ENCODE measurements around the gene BDH1.
"Not testable (repeated sequence)": the region's sequence is repeated elsewhere in the genome, so short reads cannot be mapped to it uniquely, and the experiment has no call there.

The BDH1 gene, protein sequence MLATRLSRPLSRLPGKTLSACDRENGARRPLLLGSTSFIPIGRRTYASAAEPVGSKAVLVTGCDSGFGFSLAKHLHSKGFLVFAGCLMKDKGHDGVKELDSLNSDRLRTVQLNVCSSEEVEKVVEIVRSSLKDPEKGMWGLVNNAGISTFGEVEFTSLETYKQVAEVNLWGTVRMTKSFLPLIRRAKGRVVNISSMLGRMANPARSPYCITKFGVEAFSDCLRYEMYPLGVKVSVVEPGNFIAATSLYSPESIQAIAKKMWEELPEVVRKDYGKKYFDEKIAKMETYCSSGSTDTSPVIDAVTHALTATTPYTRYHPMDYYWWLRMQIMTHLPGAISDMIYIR

DNA sequence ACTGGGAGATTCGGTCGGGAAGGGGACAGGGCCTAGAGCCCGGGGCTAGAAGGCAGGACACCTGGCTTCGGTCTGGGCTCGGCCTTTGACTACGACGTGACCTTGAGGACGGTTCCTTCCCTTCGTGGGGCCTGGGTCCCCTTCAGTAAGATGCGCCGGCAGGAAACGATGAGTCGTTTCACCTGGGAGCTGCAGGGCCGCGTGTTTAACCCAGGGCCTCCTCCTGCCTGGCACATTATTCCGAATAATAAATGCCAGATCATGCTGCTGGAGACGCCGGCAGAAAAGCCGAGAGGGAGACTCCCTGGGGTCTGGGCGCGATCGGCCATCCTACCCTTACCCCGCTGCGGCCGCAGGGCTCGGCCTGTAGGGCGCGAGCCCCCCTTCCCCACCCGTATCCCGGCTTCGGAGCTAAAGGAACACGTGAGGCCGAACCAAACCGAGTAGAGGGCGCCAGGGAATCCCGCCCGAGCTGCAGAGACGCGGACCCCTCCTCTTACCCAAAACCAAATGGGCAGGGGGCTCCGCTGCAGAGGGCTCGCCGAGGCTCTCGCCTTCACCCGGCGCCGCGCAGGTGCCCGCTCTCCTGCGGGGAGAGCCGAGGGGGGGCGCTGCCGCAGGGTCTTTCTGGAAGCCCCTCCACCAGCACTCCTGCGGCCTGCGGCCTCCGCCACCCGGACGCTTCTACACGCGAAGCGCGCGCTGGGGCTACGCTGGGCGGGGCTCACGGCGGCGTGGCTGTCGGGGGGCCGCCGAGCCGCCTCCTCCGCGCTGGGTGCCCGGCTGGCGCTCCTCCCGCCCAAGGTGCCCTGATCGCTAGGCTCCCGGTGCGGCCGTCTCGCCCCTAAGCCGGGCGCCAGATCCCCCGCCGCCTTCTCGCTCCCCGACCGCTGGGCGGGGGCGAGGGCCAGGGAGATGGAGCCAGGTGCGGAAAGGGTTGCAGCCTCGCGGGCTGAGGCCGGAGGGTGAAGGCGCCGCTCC, at the start of gene BDH1:
Gene BDH1 (minus strand): TSS at position 688 of the 981 bp plus-strand sequence. CDS start 9,525 bp downstream, outside the sequence.
- in situ Hi-C loops (cut with MboI; ENCODE audit: low sequenced_read_pairs): no loop called here

DNA sequence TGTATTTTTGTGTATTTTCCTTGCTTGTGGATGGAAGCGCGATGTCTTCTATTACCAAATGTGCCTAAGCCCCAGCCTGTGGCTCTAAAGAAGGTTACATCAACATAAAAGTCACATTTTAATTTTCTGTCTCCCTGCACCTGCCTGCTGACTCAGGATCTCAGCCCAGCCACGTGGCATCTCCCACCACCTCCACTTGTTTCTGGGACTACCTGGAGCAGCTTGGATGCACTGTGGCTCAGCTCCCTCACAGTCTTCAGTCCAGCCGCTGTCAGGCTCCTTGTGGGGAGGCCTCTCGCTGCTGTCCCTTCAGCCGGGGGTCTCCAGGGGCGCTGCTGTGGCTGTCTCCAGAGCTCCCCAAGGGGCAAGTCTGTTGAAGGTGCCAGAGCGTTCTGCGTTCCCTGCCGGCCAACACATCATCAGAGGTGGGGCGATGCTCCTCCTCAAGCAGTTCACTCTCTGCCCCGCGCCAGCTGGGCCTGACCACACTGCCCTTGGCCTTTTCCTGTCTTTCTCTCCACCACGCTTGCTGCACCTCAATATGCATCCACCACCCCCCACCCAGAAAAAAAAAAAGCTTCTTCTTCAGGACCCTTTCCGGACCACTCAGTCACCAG, 47.7 kb upstream of the BDH1 start:
- in situ Hi-C loops (cut with MboI; ENCODE audit: low sequenced_read_pairs): no loop called here

DNA sequence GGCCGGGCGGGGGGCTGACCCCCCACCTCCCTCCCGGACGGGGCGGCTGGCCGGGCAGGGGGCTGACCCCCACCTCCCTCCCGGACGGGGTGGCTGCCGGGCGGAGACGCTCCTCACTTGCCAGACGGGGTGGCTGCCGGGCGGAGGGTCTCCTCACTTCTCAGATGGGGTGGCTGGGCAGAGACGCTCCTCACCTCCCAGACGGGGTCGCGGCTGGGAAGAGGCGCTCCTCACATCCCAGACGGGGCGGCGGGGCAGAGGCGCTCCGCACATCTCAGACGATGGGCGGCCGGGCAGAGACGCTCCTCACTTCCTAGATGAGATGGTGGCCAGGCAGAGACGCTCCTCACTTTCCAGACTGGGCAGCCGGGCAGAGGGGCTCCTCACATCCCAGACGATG, 46.6 kb upstream of the BDH1 start:
- in situ Hi-C loops (cut with MboI; ENCODE audit: low sequenced_read_pairs): not testable (repeated sequence)

DNA sequence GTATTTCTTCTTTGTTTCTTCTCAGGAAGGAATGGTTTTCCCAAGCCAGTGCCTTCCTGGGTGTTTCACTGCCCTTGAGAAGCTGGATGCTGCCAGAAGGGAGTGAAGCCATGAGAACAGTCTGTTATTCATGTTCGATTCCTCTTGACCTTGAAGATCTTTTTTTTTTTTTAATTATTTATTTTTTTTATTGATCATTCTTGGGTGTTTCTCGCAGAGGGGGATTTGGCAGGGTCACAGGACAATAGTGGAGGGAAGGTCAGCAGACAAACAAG, 45.7 kb upstream of the BDH1 start:
- in situ Hi-C loops (cut with MboI; ENCODE audit: low sequenced_read_pairs): not testable (repeated sequence)

DNA sequence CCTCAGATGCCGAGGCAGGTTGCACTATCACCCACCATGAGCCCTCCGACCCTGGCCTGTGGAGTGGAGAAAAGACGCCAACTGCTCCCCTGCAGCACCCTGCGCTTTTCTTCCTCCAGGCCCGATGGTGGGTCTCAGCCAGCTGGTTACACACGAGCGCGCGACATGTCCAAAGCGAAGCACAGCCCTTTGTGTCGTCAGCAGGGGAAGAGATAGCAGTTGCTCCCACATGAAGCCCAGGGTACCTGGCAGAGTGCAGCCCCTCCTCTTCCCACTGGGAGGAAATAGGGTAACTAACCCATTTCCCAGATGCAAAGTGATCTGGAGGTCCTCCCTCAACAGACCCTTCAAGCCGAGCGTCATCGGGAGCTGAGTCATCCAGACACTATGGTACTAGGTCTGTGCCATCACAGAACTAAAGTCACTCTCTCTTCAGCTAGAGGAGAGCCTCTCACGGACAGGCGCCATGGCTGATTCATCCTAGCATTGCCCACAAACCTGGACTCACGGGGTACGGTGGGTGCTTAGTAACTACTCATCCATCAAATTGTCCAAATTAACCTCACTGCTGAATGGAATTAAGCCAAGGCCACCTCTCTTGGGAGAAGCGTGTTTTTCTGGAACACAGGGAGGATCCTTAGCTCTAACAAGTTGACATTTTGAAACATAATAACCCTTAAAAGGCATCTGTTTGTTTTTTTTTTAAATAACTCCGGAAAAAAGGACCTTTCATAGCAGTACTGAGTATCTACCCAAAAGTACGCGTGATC, 45.2 kb upstream of the BDH1 start:
- in situ Hi-C loops (cut with MboI; ENCODE audit: low sequenced_read_pairs): no loop called here

DNA sequence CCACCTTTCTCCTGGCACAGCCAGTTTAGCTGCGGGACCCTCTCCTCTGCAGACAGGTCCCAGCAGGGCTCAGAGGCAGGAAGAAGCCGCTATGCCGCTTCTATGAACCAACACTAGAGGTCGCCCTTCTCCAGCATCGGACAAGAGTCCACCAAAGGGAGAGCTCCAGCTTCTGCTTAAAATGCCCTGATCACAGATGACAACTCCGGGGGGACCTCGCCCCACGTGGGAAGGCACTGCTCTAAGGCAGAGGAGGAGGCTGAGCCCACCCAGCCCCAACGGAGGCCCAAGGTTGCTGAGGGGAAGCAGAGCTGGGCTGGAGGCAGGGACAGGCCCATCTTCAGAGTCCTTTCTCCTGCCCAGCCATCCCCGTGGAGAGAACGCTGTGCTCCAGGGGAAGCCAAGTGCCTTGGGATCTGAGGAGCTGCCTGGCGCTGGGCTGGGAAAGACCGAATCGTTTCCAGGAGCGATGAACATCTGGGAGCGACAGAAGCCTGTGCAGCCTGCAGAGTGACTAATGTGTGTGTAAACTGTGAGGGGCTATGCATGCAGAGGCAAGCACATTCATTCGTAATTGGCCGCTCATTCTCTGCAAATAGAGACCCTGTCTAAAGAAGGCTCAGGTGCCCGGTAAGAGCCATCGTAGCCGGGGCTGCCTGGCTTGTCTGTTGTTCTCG, 43.5 kb upstream of the BDH1 start:
- in situ Hi-C loops (cut with MboI; ENCODE audit: low sequenced_read_pairs): no loop called here

DNA sequence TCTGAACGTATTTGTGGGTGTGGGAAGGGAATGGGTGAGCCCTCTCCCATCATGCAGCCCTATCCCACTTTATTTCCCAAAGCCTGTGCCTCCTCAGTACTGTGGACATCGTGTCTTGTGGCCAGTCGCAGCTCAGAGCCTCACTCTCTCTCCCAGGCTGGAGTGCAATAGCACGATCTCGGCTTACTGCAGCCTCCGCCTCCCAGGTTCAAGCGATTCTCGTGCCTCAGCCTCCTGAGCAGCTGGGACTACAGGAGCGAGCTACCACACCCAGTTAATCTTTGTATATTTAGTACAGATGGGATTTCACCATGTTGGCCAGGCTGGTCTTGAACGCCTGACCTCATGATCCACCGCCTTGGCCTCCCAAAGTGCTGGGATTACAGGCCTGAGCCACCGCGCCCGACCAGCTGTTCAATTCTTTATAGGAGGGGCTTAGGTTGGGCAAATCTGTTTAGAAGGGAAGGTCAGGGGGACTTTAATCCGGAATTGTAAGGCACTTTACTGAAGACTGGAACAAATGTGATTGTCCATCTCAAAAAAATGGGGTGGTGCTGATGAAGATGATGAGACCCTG, 42.7 kb upstream of the BDH1 start:
- in situ Hi-C loops (cut with MboI; ENCODE audit: low sequenced_read_pairs): no loop called here

DNA sequence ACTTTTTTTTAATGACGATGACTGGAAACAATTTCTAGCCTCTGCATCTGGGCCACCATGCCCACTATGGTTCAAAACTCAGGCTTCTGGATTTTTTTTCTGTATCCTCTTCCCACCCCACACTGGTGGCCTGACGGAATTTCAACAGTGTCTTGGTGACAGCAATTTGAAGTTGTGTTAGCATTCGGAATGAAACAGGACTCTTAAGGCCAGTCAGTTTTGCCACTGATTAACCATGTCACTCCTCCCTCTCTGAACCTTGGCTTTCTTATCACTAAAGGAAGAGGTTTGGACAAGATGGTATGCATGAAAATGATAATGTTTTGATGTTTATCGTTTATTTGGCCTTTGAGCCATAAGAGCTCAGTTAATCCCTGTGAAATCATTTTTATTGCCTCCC, 41.6 kb upstream of the BDH1 start:
- in situ Hi-C loops (cut with MboI; ENCODE audit: low sequenced_read_pairs): no loop called here

DNA sequence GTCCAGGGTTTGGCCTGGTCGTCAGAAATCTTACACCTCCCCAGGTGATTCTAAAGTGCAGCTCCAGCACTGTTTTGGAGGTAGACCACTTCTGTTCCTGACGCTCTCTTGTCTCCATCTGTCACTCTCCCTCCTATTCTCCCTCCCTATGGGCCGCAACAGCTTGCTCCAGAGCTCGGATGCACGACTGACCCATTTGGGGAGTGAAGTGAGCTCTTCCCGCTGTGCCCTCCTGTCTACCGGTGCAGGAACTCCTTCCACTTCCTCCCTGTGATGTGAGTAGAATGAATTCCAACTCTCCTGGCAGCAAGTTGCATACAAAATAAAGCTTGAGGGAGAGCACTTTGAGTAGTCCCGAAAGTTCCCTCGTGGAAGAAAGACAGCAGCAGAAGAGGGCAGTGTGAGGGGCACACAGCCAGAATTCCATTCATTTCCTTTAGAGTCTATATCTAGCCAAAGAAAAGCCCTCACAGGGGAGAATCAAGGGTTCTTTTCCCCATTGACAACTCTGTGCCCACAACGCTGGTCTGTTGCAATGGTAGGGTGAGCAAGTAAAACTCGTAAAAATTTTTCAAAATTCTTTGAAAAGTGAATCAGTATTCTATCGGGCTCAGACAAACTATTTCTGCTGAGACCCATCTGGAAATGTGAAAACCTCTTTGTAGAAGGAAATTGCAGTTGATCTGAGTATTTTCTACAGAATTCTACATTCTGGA, 39.9 kb upstream of the BDH1 start:
- in situ Hi-C loops (cut with MboI; ENCODE audit: low sequenced_read_pairs): no loop called here

DNA sequence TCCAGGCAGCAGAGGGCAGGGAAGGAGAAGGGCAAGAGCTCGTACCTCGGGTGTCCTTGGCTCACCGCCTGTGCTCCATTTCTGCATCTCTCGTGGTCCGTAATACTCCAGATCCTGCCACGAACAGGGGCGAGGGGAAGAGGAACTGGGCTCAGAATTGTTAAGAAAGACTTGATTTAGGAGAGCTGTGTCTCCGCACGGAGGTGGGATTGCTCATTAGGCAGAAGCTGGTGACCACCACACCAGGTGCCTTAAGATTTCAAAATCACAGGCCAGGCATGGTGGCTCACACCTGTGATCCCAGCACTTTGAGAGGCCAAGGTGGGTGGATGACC, 37.2 kb upstream of the BDH1 start:
- in situ Hi-C loops (cut with MboI; ENCODE audit: low sequenced_read_pairs): no loop called here

DNA sequence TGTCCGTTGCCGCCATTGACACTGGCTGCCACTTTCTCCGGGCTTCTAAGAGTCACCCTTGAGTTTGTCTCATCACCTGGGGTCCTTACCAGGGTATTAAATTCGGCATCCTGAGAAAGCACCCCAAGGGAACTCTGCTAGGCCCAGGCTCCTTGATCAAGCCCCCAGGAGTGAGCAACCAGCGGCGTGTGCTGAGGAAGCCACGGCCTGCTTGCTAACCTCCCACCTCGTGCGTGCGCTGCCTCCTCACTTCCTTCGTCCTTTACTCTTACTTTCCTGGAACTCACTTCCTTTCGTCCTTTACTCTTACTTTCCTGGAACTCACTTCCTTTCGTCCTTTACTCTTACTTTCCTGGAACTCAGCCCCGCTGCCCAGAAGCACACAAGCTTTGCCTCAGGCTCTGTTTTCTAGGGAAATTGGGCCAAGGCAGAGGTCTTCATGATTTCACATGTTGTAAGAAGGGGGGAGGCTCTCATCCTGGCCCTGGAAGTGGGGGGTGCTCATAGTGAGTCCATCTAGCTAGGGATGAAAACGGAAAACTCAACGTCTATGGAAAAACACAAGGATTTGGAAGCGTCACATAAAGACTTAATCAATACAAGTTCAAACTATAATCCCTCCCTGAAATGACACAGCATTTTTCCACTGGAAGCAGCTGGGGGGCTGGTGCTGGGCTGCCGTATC, 36.7 kb upstream of the BDH1 start:
- in situ Hi-C loops (cut with MboI; ENCODE audit: low sequenced_read_pairs): no loop called here

DNA sequence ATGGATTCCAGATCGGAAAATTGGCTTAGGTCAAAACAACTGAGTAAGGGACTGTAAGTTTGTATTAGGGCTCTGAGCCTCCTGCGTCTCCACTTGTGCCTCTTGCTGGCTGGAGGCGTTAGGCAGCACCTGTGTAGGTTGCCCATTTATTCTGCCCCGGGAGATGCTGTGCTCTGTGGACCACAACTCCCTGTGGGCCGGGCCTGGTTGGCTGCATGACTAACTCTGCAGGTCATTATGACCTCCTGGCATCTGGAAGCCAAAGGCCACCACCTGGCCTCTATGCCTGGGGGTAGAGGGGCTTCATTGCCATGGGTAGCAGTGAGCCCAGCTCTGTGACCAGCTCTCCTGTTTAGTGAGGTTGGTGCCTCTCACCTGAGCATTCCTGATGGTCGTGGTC, 36.0 kb upstream of the BDH1 start:
- in situ Hi-C loops (cut with MboI; ENCODE audit: low sequenced_read_pairs): no loop called here

DNA sequence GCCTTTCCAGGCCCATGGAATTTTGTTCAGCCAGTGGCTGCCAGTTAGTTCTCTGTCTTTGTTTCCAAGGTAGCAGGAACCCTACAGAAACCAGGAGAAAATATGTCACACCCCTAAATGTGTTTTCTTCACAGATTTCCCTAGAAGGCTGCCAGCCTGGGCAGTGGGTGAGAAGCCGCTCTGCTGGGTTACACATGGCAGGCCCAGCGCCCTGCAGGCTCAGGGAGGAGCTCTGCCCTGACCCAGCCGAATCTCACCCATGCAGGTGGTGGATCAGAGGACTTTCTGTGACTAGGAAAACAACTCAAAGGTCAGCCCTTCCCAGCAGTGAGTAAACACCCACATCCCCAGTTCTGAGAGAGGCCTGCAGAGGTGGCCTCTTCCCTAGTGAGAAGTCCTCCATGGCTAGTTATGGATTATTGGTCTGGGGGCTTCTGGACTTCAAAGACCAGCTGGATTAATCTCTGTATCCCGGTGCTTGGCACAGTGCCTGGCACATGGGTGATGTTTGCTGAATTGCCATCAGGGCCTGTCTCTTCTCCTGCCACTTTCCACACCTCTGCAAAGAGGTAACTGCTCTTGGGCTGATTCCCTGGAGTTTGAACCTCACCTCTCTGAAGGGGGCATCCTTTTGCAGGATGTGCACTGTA, 34.7 kb upstream of the BDH1 start:
- in situ Hi-C loops (cut with MboI; ENCODE audit: low sequenced_read_pairs): no loop called here

DNA sequence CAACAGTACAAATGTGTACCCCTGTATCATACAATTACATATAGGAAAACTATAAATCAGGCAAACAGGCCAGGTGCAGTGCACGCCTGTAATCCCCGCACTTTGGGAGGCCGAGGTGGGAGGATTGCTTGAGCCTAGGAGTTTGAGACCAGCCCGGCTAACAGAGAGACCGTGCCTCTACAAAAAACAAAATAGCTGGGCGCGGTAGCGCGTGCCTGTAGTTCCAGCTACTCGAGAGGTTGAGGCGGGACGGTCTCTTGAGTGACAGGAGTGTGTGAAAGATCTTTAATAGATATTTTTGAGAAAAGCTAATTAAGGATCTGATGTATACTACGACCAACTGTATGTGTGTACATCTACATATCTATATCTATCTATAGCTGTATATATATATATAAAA, 33.8 kb upstream of the BDH1 start:
- in situ Hi-C loops (cut with MboI; ENCODE audit: low sequenced_read_pairs): no loop called here

DNA sequence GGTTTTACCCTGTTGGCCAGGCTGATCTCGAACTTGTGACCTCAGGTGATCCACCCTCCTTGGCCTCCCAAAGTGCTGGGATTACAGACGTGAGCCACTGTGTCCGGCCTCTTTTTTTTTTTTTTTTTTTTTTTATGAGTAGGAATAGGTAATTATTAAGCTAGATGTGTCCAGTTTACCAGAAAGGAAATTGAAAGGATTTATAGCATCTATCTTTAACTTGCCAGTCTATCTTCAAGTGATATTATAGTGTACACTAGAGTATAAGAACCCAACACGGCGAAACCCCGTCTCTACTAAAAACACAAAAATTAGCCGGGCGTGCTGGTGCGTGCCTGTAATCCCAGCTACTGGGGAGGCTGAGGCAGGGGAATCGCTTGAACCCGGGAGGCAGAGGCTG, 31.0 kb upstream of the BDH1 start:
- in situ Hi-C loops (cut with MboI; ENCODE audit: low sequenced_read_pairs): not testable (repeated sequence)

DNA sequence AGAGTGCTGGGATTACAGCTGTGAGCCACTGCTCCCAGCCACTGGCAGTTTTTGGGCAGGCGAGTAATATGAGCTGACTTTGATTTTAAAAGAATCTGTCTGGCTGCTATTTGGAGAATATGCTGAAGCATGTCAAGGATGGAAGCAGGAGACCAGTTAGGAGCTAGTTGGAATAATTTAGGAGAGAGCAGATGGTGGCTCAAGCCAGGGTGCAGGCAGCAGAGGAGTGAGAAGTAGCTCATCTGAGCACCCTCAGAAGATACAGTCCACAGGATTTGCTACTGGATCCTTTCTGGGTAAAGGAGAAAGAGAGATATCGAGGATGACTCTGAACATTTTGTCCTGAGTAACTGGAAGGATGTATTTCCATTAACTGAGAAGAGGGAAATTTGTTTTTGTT, 30.4 kb upstream of the BDH1 start:
- in situ Hi-C loops (cut with MboI; ENCODE audit: low sequenced_read_pairs): no loop called here

DNA sequence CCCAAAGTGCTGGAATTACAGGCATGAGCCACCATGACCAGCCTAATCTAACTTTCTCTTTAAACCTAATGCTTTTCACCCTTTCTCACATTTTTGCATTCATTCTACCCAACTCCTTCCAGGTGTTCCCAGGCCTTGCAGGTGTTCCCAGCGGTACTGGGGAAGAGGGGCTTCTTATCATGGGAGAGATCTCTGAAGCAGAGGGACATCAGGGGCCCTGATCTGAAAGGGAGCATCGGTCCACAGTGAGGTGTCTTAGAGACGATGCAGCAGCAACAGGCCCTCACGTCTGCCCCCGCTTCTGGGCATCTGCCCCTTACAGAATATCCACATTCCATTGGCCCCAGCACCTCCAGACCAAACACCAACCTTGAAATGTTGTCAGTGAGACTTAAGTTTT, 29.0 kb upstream of the BDH1 start:
- in situ Hi-C loops (cut with MboI; ENCODE audit: low sequenced_read_pairs): no loop called here

DNA sequence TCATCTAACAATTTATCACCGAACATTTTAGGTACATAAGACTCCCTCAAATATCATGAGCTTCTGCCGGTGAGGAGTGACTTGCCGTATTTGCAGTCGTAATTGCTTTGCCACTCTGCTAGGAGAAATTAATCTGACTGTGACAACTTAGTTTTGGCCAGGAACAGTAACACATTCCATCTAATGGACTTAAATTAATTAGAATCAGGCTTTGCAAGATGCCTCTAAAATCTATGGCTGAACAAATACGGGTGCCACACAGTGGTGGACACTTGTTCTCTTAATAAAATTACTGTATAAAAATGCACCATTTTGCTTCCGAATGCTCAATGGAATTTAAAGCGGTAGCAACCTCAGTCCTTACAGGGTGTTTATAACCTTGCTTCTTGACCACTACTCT, 27.6 kb upstream of the BDH1 start:
- in situ Hi-C loops (cut with MboI; ENCODE audit: low sequenced_read_pairs): no loop called here

DNA sequence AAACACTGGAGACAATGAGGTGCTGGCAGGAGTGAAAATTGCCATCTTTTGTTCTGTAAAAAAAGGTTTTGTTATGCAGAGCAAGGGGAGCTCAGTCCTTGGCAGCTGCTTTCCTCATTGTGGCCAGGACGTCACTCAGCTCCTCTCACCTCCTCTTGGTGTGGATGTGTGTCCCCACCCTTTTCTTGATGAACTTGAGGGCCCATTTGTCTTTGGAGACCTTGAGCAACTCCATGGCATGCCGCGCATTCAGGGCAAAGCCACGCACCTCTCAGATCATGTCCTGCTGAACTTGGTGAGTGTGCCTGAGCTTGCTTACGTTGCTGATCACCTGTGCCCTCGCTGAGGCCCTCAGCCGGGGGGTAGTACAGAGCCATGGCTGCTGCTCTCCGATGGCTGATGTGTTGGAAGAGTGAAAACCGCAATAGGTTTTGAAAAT, 24.5 kb upstream of the BDH1 start:
- in situ Hi-C loops (cut with MboI; ENCODE audit: low sequenced_read_pairs): no loop called here

Data from HL-60/S4 (cell line).